B cell (primary cell): ENCODE results near the gene NAPA. TPM values are rescaled to one million over a fixed set of nuclear protein-coding genes. Genes with fewer than 3 reads are reported as not detected.

ENCODE experiments used
- ATAC-seq: fragments of 200-7000 bp; cut with Tn5 transposase; one replicate; pipeline ENCODE4 v1.10.0; 2021; ENCODE audit warnings: low read depth, mild to moderate bottlenecking, moderate number of reproducible peaks, moderate library complexity
- CTCF ChIA-PET: fragments of 350-600 bp; sonication (Branson Sonifier 250); formaldehyde crosslinking; loops from one replicate; lab custom pipeline; 2021; ENCODE audit warnings: antibody characterized with exemption, inconsistent platforms; lab: Charles Lee
- POLR2A ChIA-PET: fragments of 350-600 bp; sonication (Branson Sonifier 250); formaldehyde crosslinking; loops from one replicate; lab custom pipeline; 2021; ENCODE audit warnings: antibody characterized with exemption; lab: Charles Lee
- DNase-seq: peaks from one replicate; pipeline ENCODE4 v3.0.0; 2013
- H2AFZ ChIP-seq: 2 replicates; pipeline ENCODE4 v1.6.1; 2012; ENCODE audit warnings: mild to moderate bottlenecking, low read depth, low read length; ENCODE audit not compliant: insufficient read depth, poor library complexity, severe bottlenecking
- H3K27ac ChIP-seq, 2 donors: 1 replicate in 1 of 2; 2 replicates in 1 of 2; pipeline ENCODE4 v1.5.1; 2012 to 2013; ENCODE audit warnings: low read length in 2 of 2, mild to moderate bottlenecking in 2 of 2, moderate library complexity in 1 of 2
- H3K27me3 ChIP-seq, 4 experiments: fragments of 200-600 bp in 1 of 4; sonication (generic) in 1 of 4; replicated peaks in 1 of 4; 1 replicate in 2 of 4; 2 replicates in 2 of 4; pipeline versions ENCODE4 v1.6.1 to v1.7.0; 2013 to 2016; ENCODE audit warnings: low read length in 3 of 4, mild to moderate bottlenecking in 2 of 4, mixed read lengths in 1 of 4, moderate library complexity in 1 of 4; ENCODE audit not compliant: insufficient read depth in 4 of 4, control insufficient read depth in 3 of 4; ENCODE audit errors: control extremely low read depth in 1 of 4
- H3K36me3 ChIP-seq, 2 experiments: replicated peaks in 1 of 2; 1 replicate in 1 of 2; 2 replicates in 1 of 2; pipeline versions ENCODE4 v1.6.1 to v1.7.1; 2013; ENCODE audit warnings: low read length in 1 of 2; ENCODE audit not compliant: insufficient read depth in 2 of 2, control insufficient read depth in 1 of 2; ENCODE audit errors: control extremely low read depth in 1 of 2, extremely low read depth in 1 of 2
- H3K4me1 ChIP-seq, 2 donors: fragments of 200-600 bp in 1 of 2; sonication (generic) in 1 of 2; 1 replicate in 1 of 2; 2 replicates in 1 of 2; pipeline versions ENCODE4 v1.5.1 to v1.6.1; 2013 to 2017; ENCODE audit warnings: low read length in 2 of 2; ENCODE audit not compliant: control insufficient read depth in 2 of 2, insufficient read depth in 2 of 2
- H3K4me2 ChIP-seq: replicated peaks from 2 replicates; pipeline ENCODE3; 2012; ENCODE audit warnings: mild to moderate bottlenecking, low read depth, low read length; ENCODE audit not compliant: poor library complexity, severe bottlenecking
- H3K4me3 ChIP-seq, 5 experiments: fragments of 200-600 bp in 1 of 5; sonication (generic) in 1 of 5; 1 replicate in 3 of 5; 2 replicates in 2 of 5; pipeline versions ENCODE4 v1.5.1 to v1.7.0; 2011 to 2016; ENCODE audit warnings: low read length in 4 of 5, mild to moderate bottlenecking in 4 of 5, low read depth in 2 of 5, control low read depth in 1 of 5, moderate library complexity in 1 of 5; ENCODE audit not compliant: insufficient read depth in 1 of 5; ENCODE audit errors: control extremely low read depth in 1 of 5, extremely low read depth in 1 of 5
- H3K79me2 ChIP-seq: fragments of 200-600 bp; sonication (generic); one replicate; pipeline ENCODE4 v1.6.0; 2016; ENCODE audit warnings: low read length; ENCODE audit not compliant: control insufficient read depth, insufficient read depth
- H3K9ac ChIP-seq: fragments of 200-600 bp; sonication (generic); 2 replicates; pipeline ENCODE4 v1.6.1; 2017; ENCODE audit warnings: mild to moderate bottlenecking, low read length, moderate library complexity
- H3K9me3 ChIP-seq, 3 donors: one replicate each; pipeline versions ENCODE4 v1.6.1 to v1.7.1; 2013; ENCODE audit warnings: low read length in 2 of 3; ENCODE audit not compliant: control insufficient read depth in 2 of 3, insufficient read depth in 1 of 3; ENCODE audit errors: control extremely low read depth in 1 of 3
- H4K20me1 ChIP-seq: 2 replicates; pipeline ENCODE4 v1.6.0; 2012; ENCODE audit warnings: mild to moderate bottlenecking, low read length; ENCODE audit not compliant: insufficient read depth, control insufficient read depth, poor library complexity, severe bottlenecking
- H3K27ac Mint-ChIP-seq: one replicate; pipeline ENCODE4 v1.8.0; 2021; ENCODE audit warnings: mixed read lengths
- H3K27me3 Mint-ChIP-seq: one replicate; pipeline ENCODE4 v1.8.0; 2021; ENCODE audit warnings: mixed read lengths
- H3K4me1 Mint-ChIP-seq: one replicate; pipeline ENCODE4 v1.8.0; 2021; ENCODE audit warnings: mixed read lengths
- H3K4me3 Mint-ChIP-seq: one replicate; pipeline ENCODE4 v1.8.0; 2021; ENCODE audit warnings: mixed read lengths
- H3K9me3 Mint-ChIP-seq: one replicate; pipeline ENCODE4 v1.8.0; 2022; ENCODE audit warnings: mixed read lengths; ENCODE audit not compliant: insufficient read depth
- EZH2 ChIP-seq: IDR thresholded peaks from 2 replicates; pipeline ENCODE4 v1.6.1; 2012; ENCODE audit warnings: borderline replicate concordance, low read depth, mild to moderate bottlenecking, moderate library complexity, low read length; ENCODE audit not compliant: insufficient read depth, poor library complexity, severe bottlenecking
- WGBS: methylation state at CpG from one replicate; pipeline ENCODE4 v1.1.5; 2013; ENCODE audit warnings: missing lambda C conversion rate; ENCODE audit not compliant: insufficient coverage; 5-methylcytosine and 5-hydroxymethylcytosine counted together
- intact Hi-C: fragments of 100-400 bp; cut with micrococcal nuclease; formaldehyde crosslinking; loops from one replicate; pipeline ENCODE4 v1.10.0; 2022
- polyA plus RNA-seq: library from polyadenylated mRNA; depleted of rRNA; stranded (reverse); fragments of >200 nt; gene quantifications from 2 replicates; pipeline ENCODE4 v1.2.3, GENCODE V29; 2012
- total RNA-seq, 2 donors: library from RNA; stranded (reverse); fragments of 120-200 nt in 1 of 2; gene quantifications; 1 replicate in 1 of 2; 2 replicates in 1 of 2; pipeline versions ENCODE4 v1.2.3 to v1.2.4, GENCODE V29; 2013 to 2022
- TF ChIP-seq, protein P1 (sequence below): fragments of 200-600 bp; IDR thresholded peaks from one replicate; pipeline ENCODE4 v1.8.0; 2022; ENCODE audit warnings: antibody characterized with exemption, mild to moderate bottlenecking

Gene NAPA
- total and polyA plus RNA-seq, 2 donors (not counting 1 experiment from before 2014, with no cell fraction given) = 66.8 to 86.5 TPM

DNA sequence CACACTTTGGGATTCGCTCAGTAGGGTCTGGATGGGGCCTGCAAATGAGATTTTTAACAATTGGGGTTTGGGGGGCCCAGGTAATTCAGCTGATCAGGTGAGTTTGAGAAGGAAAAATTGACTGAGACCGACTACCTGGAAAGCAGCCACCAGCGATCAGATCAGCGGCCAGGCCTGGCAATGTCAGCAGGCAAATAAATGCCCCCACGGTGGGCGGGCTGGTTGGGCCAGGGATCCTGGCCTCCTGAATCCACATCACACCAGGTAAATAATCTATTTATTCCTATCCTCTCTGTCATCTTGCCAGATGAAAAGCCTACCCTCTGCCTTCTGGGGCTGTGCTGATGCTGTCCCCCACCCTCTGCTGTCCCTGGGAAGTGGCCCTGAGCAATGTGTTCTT is 9.4 kb downstream of the NAPA start:
- intact Hi-C loops = no loop called here
- H3K27ac Mint-ChIP-seq = no peak overlapping the region
- H3K9me3 Mint-ChIP-seq = no peaks in the 10 kb centered on the region
- Histone ChIP-seq H3K27ac (no peak overlapping the region), H3K36me3 (peaks cover 0 to 38% of the 10 kb centered on the region in 2 experiments), H3K27me3 (no peaks in the 10 kb centered on the region), H3K9ac (no peak overlapping the region), H3K4me2 (no peak overlapping the region), H3K9me3 (no peaks in the 10 kb centered on the region), H3K79me2 (peaks cover 50% of the 10 kb centered on the region), H3K4me1 (no peaks in the 10 kb centered on the region), H3K4me3 (no peak overlapping the region), H4K20me1 (peaks cover 86% of the 10 kb centered on the region), H2AFZ (no peak overlapping the region)
- peaks cover 11% of the 10 kb centered on the region for H3K4me1 Mint-ChIP-seq
- 100% methylated on average over 5 of the region's 6 CpGs for WGBS
- DNase-seq (no peak), ATAC-seq (no peak)
- TF ChIP-seq, protein P1, sequence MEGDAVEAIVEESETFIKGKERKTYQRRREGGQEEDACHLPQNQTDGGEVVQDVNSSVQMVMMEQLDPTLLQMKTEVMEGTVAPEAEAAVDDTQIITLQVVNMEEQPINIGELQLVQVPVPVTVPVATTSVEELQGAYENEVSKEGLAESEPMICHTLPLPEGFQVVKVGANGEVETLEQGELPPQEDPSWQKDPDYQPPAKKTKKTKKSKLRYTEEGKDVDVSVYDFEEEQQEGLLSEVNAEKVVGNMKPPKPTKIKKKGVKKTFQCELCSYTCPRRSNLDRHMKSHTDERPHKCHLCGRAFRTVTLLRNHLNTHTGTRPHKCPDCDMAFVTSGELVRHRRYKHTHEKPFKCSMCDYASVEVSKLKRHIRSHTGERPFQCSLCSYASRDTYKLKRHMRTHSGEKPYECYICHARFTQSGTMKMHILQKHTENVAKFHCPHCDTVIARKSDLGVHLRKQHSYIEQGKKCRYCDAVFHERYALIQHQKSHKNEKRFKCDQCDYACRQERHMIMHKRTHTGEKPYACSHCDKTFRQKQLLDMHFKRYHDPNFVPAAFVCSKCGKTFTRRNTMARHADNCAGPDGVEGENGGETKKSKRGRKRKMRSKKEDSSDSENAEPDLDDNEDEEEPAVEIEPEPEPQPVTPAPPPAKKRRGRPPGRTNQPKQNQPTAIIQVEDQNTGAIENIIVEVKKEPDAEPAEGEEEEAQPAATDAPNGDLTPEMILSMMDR = no peak
- no peak for TF ChIP-seq EZH2
- no peak overlapping the region for H3K4me3 Mint-ChIP-seq
- CTCF ChIA-PET = no interaction called here
- H3K27me3 Mint-ChIP-seq = no peaks in the 10 kb centered on the region
- POLR2A ChIA-PET = no interaction called here

DNA sequence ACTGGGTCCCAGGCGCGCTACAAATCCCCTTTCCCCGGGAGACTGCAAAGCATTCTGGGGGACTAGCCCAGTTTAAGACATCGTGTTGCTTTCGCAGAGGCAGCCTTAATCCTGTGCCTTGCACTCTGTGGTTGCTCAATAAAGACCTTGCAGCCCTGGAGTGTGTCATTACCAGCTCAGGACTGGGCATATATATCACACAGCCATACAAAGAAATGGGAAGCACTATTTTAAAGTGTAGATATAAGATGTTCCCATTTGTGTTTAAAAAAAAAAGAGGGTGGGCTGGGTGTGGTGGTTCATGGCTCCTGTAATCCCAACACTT is 11.1 kb downstream of the NAPA start:
- TF ChIP-seq, protein P1 = no peak
- TF ChIP-seq EZH2 = no peak
- POLR2A ChIA-PET = no interaction called here
- no peak overlapping the region for H3K27ac Mint-ChIP-seq

More for the DNA sequence above, 11.1 kb downstream of the NAPA start:
- WGBS = 87% methylated on average over 5 of the region's 5 CpGs
- H3K79me2 ChIP-seq = peaks cover 38% of the 10 kb centered on the region
- H2AFZ ChIP-seq = no peak overlapping the region
- no peaks in the 10 kb centered on the region for H3K9me3 Mint-ChIP-seq
- no peaks in the 10 kb centered on the region for H3K9me3 ChIP-seq
- no peaks in the 10 kb centered on the region for H3K4me1 ChIP-seq
- H3K4me1 Mint-ChIP-seq = no peaks in the 10 kb centered on the region
- no peak overlapping the region for H3K4me3 Mint-ChIP-seq
- H3K4me2 ChIP-seq = no peak overlapping the region
- CTCF ChIA-PET = no interaction called here
- H3K9ac ChIP-seq = no peak overlapping the region
- no peak overlapping the region for H3K27ac ChIP-seq
- DNase-seq = no peak
- H3K36me3 ChIP-seq = peaks cover 0 to 50% of the 10 kb centered on the region in 2 experiments
- no peaks in the 10 kb centered on the region for H3K27me3 ChIP-seq
- H3K27me3 Mint-ChIP-seq = no peaks in the 10 kb centered on the region
- intact Hi-C loops = no loop called here
- no peak overlapping the region for H3K4me3 ChIP-seq
- ATAC-seq = no peak
- H4K20me1 ChIP-seq = peaks cover 86% of the 10 kb centered on the region
